HG02981 (cell line): Measurements from ENCODE around the gene SNRNP70.
"Not testable (repeated sequence)": the region's sequence is repeated elsewhere in the genome, so short reads cannot be mapped to it uniquely, and the experiment has no call there.

Experiments used
- ATAC-seq: cut with Tn5 transposase; IDR thresholded peaks from one replicate; pipeline ENCODE4 v1.9.1; 2021; ENCODE audit warnings: mild to moderate bottlenecking, moderate library complexity; ENCODE audit not compliant: unreplicated experiment

SNRNP70 gene

DNA sequence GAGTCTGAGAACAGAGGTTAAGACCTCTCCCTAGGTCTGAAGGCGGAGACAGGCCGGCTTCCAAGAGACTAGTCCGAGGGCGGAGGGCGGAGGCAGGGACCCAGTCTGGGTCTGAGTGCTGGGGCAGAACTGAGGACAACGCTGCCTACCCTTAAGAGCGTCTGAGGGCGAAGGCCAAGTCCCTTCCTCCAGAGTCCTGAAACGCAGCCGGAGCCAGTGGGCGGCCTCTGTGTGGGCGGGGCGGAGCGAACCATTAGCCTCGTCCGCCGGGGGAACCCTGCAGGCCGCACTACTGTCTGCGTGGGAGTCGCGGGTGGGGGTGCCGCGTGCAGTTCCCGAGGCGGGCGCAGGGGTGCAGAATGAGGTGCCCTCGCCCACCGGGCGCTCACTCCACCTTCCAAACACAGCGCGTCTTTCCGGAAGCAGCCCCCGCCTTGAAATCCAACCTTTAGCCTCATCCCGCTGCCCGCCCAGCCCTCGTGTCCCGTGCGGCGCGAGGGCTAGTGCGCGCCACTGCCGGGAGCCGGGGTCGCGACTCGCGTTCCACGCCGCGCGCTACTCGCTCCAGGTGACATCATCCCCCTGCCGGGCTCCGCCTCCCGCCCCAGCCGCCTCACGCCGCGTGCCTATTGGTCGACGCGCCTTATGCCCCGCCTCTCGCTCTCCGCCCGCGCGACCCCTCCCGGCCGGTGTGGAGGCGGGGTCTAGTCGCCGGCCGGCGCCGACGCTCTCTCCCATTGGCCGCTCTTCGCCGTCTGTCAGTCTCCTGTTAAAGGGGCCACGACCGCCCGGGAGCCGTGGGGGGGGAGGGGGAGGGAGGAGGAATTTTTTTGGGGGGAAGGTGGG is 33.5 kb downstream of the SNRNP70 start, which contains the start of gene C19orf73:
Gene C19orf73, minus strand, starts transcription at position 579 of the 846 bp plus-strand sequence. Its CDS starts 121 bp downstream, at position 458.
- peak; percentile 79 for ATAC-seq

GRCh38 chr19:49119411-49120324 is 34.4 kb downstream of the SNRNP70 start, which contains the start of gene PPFIA3:
PPFIA3 (plus strand) TSS chr19:49119544; CDS start chr19:49127874, 8,330 bp downstream.
- ATAC-seq: no peak

DNA sequence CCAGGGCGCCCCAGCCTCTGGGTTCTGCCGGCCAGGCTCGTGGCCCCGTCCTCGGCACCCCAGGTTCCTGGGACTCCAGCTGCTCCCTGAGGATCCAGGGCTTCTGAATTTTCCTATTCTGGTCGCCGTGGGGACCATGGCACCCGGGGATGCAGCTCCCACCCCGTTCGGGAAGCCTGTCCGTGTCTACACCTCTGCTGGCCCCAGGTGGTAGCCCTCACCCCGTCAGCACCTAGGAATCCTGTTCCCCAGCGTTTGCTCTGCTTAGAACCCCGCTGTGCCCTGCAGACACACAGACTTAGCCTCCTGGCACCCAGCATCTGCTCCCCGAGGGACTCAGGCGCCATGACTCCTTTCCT is 35.1 kb downstream of the SNRNP70 start:
- no peak for ATAC-seq

DNA sequence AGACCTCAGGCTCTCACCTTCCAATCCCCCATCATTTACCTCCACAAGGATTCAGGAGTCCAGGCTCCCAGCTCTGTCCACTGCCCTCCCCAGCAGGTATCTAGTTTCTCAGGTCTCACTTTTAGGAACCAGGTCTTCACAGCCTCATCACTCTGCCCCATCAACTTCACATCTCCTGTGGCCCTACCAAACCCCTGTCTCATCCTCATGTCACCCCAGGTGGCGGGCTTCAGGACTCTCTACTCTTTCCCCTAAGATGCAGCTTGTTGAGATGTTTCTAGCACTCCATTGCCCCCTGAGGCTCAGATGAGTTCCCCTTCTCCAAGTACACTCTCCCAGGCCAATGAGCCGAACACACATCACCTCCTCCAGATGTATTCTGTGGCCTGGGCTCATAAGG is 35.6 kb downstream of the SNRNP70 start:
- no peak for ATAC-seq

DNA sequence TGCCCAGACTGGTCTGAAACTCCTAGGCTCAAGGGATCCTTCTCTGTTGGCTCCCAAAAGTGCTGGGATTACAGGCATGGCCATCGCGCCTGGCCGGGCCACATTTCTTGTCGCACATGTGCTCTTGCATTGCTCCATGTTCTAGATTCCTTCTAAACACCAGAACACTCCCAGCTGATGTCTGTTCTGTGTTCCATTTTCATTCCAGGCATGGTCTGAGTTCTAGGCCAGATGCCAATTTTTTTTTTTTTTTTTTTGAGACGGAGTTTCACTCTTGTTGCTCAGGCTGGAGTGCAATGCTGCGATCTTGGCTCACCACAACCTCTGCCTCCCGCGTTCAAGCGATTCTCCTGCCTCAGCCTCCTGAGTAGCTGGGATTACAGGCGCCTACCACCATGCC is 36.6 kb downstream of the SNRNP70 start:
- ATAC-seq: not testable (repeated sequence)

- ATAC-seq: not testable (repeated sequence)
Measured at GRCh38 chr19:49123285-49123684, 38.0 kb downstream of the SNRNP70 start.

DNA sequence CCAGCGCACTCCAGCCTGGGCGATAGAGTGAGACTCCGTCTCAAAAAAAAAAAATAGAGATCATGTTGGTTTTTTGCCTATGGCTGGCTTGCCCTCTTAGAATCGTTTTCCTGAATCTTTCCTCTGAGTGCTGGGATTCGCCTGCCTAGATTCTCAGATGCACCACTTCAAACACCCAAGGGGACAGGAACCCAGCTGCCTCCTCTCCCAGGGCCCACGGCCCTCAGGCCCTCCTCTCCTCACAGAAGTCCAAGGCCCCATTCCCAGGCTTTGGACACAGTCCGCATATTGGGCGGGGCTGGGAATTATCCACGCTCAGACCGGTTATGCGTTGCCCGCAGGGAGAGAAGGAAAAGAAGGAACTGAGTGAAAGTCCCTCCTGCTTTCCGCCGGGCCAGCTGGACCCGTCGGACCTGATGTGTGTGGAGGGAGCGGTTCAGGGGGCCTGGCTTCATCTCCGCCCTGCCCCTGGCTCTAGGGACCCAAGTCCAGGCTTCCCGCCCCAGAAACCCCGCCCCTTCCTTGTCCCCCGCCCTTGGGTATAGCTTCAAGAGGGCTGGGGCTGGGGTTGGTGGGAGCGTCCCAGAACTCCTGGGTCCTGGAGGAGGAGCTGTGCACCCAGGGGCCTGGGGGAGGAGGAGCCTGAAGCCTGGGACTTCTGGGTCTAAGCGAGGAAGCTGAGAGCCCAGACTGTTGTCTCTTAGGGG is 39.9 kb downstream of the SNRNP70 start:
- no peak for ATAC-seq

DNA sequence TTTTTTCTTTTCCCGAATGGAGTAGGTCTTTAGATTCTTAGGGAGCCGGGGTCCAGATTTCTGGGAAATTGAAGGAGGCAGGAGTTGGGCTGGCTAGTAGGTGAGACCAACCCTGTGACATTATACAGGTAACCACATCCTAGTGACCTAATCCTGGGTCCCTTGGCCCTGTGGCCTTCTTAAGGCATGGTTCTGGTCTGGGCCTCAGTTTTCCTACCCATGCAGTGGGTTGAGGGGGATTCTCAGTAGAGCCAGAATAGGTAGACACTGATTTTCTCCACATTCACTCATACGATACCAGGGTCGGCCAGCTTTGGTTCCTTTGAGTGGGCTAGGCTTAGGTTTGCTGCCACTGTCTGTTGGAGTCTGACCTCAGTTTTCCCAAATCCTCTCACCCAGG is 41.3 kb downstream of the SNRNP70 start:
- no peak for ATAC-seq

DNA sequence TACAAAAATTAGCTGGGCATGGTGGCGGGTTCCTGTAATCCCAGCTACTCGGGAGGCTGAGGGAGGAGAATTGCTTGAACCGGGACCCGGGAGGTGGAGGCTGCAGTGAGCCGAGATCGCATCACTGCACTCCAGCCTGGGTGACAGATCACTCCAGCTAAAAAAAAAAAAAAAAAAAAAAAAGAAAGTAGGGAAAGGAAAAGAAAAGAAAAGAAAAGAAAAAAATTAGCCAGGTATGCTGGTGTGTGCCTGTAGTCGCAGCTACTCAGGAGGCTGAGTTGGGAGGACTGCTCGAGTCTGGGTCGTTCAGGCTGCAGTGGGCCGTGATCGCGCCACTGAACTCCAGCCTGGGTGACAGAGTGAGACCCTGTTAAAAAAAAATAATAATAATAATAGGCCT is 42.0 kb downstream of the SNRNP70 start:
- ATAC-seq: not testable (repeated sequence)

- ATAC-seq: peak; percentile 79
Measured at GRCh38 chr19:49127674-49128544, 42.7 kb downstream of the SNRNP70 start.

GRCh38 chr19:49128545-49129237 is 43.4 kb downstream of the SNRNP70 start:
- ATAC-seq: no peak

DNA sequence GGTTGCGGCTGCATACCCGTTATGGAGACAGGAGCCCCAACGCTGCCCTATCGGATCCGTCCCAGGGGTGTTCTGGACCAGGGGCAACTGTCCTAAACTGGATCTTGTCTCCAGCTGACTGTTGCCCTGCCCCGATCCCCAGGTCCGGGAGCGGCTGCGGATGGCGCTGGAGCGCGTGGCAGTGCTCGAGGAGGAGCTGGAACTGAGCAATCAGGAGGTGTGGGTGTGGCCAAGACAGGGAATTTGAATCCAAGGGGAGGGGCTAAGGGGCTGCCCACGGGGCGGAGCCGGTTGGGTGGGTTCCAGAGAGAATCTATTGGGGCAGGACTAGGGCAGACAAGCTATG is 44.0 kb downstream of the SNRNP70 start:
- ATAC-seq: no peak

DNA sequence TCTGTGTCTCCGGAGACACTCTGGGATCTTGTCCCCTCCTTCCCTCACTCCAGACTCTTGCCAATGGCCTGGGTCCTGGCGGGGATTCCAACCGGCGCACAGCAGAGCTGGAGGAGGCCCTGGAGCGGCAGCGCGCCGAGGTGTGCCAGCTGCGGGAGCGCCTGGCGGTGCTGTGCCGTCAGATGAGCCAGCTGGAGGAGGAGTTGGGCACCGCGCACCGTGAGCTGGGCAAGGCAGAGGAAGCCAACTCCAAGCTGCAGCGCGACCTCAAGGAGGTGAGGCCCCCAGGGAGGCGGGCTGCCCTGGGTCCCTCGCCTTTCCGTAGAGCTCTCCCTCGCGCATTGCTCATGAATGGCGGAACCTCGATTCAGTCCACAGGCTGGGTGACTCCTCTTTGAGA is 45.1 kb downstream of the SNRNP70 start:
- no peak for ATAC-seq

DNA sequence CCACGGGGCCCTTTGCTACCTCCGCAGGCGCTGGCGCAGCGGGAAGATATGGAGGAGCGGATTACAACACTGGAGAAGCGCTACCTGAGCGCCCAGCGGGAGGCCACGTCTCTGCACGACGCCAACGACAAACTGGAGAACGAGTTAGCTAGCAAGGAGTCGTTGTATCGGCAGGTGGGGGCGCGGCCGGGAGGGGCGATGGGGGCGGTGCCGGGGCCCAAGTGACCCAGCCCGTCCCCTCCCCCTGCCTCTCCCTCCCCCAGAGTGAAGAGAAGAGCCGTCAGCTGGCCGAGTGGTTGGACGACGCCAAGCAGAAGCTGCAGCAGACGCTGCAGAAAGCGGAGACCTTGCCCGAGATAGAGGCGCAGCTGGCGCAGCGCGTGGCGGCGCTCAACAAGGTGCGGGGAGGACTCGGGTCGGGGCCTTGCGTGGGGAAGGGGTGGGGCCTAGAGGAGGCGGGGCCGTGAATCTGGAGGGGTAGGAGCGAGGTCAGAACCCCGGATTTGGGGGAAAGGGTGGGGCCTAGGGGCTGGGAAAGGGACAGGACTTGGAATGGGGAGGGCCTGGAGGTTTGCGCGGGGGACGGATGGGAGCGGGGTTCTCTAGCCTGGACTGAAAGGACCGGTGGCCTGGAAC is 47.8 kb downstream of the SNRNP70 start:
- ATAC-seq: no peak

DNA sequence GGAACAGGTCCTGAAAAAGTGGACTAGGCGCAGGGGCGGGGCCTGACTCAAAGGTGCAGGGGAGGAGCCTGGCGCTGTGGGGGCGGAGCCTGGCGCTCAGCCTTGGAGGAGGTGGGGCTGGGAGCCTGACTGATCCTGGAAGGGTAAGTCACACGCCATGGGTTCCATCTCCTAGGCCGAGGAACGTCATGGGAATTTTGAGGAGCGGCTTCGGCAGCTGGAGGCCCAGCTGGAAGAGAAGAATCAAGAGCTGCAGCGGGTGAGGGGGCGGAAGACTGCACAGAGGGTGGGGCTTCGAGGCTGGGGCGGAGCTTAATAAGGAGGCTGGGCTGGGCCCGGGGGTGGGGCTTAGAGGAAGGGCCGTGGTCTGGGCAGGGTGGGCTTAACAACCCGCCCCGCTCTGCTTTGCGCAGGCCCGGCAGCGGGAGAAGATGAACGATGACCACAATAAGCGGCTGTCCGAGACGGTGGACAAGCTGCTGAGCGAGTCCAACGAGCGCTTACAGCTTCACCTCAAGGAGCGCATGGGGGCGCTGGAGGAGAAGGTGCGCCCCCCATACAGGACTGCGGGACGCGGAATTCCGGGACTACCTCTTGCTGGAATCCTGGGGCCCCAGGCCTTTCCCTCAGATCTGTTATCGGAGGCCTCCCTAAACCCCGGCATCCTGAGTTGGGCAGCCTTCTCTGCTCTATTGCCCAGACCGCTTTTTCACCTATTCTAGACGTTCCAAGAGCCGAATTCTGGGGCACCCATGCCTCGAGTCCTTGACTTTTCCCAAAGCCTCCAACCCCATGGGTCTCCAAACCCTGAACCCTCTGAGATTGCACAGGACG is 48.6 kb downstream of the SNRNP70 start:
- ATAC-seq: no peak

DNA sequence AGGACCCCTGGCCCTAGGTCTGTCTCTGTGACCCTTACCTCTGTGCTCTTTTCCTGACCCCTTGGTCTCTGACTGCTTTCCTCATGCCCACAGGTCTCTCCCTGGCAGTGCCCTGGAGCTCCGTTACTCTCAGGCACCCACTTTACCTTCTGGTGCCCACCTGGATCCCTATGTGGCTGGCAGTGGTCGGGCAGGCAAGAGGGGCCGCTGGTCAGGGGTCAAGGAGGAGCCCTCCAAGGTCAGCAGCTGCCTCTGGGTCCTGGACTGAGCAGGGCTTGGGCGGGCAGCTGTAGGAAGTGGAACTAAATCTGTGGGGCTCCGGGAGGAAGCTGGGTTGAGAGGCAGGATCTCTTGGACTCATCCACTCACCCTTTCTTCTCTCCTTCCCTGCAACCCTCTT is 50.4 kb downstream of the SNRNP70 start:
- ATAC-seq: no peak

GRCh38 chr19:49136771-49137171 is 51.5 kb downstream of the SNRNP70 start:
- no peak for ATAC-seq

GRCh38 chr19:49140951-49141350 is 55.7 kb downstream of the SNRNP70 start:
- no peak for ATAC-seq
